Measurements from ENCODE around the gene RAC2.
"Not testable (repeated sequence)": the region's sequence is repeated elsewhere in the genome, so short reads cannot be mapped to it uniquely, and the experiment has no call there.

RAC2 gene

GRCh38 chr22:37201443-37201820 lies 42.6 kb downstream of the RAC2 start:
- DNase-seq = not testable (repeated sequence)

GRCh38 chr22:37199760-37200108 lies 44.3 kb downstream of the RAC2 start:
- no peak for DNase-seq

GRCh38 chr22:37199103-37199759 lies 44.8 kb downstream of the RAC2 start:
- peak; percentile 80 for DNase-seq

- DNase-seq = no peak
These were observed 45.6 kb downstream of the RAC2 start for GRCh38 chr22:37198258-37199102.

GRCh38 chr22:37197451-37198257 lies 46.4 kb downstream of the RAC2 start:
- DNase-seq = no peak

- DNase-seq = no peak
These were observed 47.3 kb downstream of the RAC2 start for GRCh38 chr22:37196539-37197450.

GRCh38 chr22:37195921-37196320 lies 48.1 kb downstream of the RAC2 start:
- DNase-seq = no peak

- DNase-seq = no peak
These were observed 49.3 kb downstream of the RAC2 start for GRCh38 chr22:37194750-37195149.

- DNase-seq = no peak
These were observed 50.4 kb downstream of the RAC2 start for GRCh38 chr22:37193629-37194191.

GRCh38 chr22:37192741-37193140 lies 51.3 kb downstream of the RAC2 start:
- no peak for DNase-seq

GRCh38 chr22:37192204-37192603 lies 51.9 kb downstream of the RAC2 start:
- DNase-seq = no peak

- no peak for DNase-seq
These were observed 53.7 kb downstream of the RAC2 start for GRCh38 chr22:37190262-37190780.

GRCh38 chr22:37188901-37189466 lies 55.1 kb downstream of the RAC2 start:
- no peak for DNase-seq

GRCh38 chr22:37187891-37188761 lies 55.9 kb downstream of the RAC2 start, which contains the start of gene C1QTNF6:
TSS of gene C1QTNF6 (minus strand) at chr22:37188247. CDS start at chr22:37188213, 34 bp downstream.
- DNase-seq = no peak

- DNase-seq = no peak
These were observed 56.5 kb downstream of the RAC2 start for GRCh38 chr22:37187552-37187890.

- DNase-seq = no peak
These were observed 57.0 kb downstream of the RAC2 start for GRCh38 chr22:37186997-37187522.

GRCh38 chr22:37186228-37186996 lies 57.7 kb downstream of the RAC2 start:
- no peak for DNase-seq

GRCh38 chr22:37185646-37186227 lies 58.3 kb downstream of the RAC2 start:
- DNase-seq = no peak
